HG03469 (cell line): Measurements from ENCODE around the gene GPC3.
"Not testable (repeated sequence)": the region's sequence is repeated elsewhere in the genome, so short reads cannot be mapped to it uniquely, and the experiment has no call there.

Experiments
- ATAC-seq: cut with Tn5 transposase; IDR thresholded peaks from one replicate; pipeline ENCODE4 v1.9.1; 2021; ENCODE audit warnings: mild to moderate bottlenecking, moderate library complexity, moderate number of reproducible peaks; ENCODE audit not compliant: unreplicated experiment

The GPC3 gene

DNA sequence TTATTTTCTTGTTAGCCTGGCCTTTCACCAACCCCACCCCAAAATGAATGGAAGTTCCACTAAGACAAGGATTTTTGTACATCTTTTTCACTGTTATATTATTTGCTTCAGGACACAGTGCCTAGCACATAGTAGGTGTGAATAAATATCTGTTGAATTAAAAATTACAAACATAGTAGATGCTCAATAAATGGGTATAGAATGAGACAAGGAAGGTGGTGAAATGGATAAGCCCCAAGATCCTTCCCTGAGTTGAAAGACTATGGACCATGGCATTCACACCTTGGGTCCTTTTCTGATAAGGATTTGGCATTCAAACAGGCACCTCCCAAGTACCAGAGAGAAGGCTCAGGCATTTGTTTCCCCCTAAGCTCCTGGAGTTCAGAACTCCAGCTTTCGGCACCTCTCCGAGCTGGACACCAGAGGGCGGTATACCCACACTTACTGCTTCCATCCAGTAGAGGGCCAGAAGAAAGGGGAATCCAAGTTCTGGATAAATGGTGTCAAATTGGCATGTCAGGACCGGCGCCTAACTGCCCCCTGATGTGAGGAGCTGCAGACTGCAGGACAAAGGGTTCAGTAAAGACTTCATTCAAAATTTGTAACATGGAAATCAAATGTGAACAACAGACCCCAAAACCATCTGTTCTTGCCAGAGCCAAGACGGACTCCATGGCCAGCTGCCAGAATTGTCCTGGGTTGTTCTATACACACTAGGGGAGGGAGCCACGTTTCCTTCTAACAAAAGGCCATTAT lies 193.0 kb downstream of the GPC3 start:
- ATAC-seq, result no peak

DNA sequence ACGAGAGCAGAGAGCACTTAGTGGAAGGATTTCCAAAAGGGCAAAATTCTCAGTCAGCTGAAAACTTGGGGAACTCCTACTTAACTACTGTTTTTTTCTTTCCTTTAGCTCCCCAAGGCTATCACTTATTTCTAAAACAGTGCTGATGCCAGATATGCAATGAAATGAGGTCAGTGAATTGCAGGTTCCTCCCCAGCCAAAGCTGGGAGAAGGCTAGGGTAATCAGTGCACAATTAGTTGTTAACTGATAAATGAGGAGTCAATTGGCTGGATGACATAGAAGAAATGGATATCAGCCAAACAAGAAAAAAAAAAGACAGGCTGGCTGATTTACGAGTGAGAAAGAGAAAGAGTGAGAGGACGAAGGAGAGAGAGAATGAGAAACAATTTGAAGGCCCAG lies 195.6 kb downstream of the GPC3 start:
- ATAC-seq, result no peak

DNA sequence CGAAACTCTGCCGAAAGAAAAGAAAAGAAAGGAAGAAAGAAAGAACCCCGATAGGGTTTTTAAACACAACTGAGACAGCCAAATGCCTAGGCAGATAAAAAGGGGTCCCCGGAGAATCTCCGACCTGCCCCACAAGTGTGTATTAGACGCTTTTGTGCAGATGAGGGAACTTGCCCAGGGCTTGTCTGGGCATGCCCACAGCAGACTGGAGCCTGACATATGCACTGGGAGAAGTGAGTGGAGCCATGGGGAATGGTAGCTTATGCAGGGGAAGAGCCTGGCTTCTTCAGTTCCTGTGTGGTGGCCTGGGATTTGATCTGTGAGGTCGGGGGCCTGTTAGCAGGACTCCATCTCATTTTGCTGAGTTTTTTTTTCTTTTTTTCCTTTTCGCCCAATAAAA lies 199.0 kb downstream of the GPC3 start:
- no peak for ATAC-seq

DNA sequence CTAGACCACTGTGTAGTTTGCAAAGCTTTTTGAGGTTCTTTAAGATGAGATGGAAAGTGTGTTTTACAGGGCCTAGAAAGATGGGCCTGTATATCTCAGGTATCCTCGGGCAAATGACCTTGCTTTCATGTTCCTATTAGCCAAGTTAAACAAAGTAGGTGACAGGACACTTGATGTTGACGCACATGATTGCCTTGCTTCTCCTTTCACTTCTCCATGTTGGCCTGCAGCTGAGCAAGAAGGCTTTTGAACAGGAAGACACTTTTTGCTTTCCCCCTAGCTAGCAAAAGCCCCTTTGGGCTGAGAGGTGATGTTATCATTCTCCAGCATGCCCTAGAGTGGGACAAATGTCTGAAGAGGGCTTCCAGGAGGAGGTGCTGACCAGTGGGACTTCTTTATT lies 202.1 kb downstream of the GPC3 start:
- peak; percentile 87 for ATAC-seq

DNA sequence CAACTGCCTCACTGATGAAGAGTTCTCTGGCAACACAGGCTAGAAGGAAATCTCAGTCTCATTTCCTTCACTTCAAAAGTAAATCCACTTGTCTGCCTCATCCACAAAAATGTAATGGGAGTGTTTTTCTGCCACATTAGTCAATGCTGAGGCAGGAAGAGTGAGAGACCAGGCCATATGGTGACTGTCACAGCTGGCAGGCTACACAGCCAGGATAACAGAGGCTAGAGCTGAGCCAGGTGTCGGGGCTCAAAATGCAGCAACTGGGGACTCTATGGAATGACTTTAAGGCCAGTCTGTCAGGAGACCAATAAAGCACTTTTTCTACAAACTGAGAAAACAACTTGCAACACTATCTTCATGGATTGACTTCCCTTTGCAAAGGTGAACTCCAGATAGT lies 204.2 kb downstream of the GPC3 start:
- ATAC-seq, result no peak

DNA sequence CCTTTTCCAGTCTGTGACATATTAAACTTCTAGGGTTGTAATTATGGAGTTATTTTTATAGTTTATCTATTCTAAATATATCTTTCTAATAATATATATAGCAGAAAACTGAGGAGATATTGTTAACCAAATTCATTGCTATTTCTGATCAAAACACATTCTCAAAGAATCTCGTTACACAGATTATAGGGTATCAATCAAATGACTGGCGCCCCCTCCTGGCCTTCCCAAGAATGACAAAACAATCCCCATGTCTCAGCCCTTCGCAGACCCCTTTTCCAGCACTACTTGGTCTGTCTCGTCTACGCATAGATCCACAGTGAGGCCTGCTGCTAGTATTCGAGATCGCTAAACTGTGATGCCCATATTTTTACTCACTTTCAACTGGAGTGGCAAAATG lies 209.3 kb downstream of the GPC3 start:
- ATAC-seq, result no peak

DNA sequence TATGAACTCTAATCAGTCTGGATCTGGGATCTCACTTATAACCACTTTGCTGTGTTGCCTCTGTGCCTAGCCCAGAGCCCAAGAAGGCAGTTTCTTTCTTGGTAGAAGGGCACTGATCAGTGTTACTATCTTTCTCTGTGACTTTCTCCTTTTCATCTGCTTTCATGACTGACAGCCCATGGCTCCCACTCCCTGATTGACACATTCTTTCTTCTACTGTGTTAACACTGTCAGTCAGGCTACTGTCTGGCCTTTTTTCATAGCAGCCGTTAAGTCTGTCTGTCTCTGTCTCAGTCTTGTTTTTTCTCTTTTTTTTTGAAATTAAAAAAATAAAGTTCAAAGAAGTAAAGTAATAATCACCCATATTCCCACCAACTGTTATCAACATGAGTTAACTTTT lies 210.6 kb downstream of the GPC3 start:
- ATAC-seq, result no peak

DNA sequence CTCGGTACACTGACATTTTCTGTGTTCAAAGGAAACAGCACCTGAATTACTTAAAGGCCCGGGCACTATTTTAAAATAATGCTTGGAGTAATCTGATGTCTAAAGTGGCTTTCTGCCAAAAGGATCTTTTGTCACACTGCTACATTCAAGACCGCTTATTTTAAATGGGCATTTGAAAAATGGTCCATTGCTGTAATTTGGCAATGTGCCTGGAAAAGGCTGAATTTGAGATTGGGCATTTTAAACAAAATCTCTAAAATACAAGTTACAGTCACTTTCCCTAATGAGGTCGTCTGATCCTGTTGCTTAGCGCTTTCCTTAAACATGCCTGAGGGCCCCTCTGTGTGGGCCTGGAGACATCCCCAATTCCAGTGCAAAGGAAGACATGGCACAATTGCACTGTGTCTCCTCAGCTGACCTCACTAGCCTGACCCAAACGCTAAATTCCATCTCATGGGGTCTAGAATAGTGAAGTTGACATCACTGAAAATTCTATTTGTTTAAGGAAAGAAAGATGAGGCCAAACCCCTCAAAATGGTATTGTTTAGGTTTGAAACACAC lies 214.2 kb downstream of the GPC3 start:
- ATAC-seq, result no peak

DNA sequence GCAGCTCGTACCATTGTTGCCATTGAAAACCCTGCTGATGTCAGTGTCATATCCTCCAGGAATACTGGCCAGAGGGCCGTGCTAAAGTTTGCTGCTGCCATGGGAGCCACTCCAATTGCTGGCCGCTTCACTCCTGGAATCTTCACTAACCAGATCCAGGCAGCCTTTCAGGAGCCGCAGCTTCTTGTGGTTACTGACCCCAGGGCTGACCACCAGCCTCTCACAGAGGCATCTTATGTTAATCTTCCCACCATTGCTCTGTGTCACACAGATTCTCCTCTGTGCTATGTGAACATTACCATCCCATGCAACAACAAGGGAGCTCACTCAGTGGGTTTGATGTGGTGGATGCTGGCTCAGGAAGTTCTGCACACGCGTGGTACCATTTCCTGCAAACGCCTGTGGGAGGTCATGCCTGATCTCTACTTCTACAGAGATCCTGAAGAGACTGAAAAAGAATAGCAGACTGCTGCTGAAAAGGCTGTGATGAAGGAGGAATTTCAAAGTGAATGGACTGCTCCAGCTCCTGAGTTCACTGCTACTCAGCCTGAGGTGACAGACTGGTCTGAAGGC lies 222.3 kb downstream of the GPC3 start:
- not testable (repeated sequence) for ATAC-seq

DNA sequence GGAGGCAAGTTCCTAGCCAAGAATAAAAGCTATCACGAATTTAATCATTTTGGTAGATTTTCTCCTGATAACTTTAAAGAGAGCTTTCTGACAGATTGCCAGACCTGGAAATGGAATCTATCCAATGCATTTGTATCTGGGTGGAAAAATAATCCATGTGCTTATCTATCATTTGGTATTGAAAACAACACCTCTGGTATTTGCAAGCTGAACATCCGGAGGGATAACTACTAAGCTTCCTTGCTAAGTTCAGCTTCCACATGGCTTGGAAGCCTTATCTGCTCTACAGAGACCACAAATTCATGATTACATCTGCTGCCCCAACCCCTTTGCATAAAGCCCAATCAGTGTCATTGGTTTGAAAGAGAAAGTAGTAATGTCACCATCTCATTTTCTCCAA lies 230.7 kb downstream of the GPC3 start:
- no peak for ATAC-seq

DNA sequence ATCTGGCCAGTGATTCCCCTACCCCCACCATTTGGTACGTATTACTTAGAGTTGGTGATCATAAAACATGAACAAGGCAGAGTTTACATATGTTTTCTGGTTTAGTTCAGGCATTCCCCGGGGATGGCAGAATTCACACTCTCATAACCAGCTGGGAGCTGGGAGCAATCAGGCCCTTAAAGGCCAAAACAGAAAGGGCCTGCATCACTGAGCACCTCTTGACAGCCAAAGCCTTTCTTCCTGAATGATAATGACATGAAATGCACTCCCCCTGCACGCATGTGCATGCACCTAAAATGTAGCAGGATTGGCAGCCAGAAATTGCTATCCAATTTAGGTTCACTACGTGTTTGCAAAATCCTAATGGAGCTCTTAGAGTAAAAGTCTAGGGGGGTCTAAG lies 235.4 kb downstream of the GPC3 start:
- ATAC-seq, result no peak

DNA sequence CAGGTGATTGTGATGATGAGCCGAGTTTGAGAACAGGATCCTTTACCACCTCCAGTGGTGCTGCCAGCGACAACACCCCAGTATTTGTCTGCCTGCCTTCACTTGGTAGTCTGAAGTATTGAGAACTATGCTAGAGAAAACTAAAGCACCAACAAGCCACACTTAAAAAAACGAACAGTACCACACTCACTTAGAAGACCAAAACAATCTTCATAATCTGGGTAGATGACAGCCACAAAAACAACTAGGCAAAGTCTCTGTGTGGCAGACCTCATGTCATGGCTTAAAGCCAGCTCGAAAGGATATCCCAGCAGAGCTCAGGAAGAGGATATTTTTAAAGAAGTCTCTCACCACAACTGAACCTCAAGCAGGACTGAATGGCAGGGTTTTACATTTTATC lies 236.0 kb downstream of the GPC3 start:
- no peak for ATAC-seq

DNA sequence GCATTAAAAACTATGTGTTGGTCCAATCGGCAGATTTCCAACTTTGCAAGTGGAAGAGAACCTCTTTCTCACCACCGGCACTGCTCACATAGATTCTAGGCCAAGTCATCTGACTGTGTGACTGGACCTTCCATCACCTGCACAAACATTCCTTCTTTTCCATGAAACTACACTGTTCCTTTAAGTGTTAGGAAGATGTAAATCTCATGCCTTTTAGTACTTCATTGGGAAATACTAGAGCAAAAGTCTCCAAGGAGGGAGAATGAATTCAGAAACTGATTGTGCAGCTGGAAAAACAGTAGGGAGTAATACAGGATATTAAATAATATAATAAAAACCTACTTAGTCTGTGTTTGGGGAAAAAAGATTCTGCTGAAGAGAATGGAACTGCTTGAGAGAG lies 238.2 kb downstream of the GPC3 start:
- ATAC-seq, result no peak

DNA sequence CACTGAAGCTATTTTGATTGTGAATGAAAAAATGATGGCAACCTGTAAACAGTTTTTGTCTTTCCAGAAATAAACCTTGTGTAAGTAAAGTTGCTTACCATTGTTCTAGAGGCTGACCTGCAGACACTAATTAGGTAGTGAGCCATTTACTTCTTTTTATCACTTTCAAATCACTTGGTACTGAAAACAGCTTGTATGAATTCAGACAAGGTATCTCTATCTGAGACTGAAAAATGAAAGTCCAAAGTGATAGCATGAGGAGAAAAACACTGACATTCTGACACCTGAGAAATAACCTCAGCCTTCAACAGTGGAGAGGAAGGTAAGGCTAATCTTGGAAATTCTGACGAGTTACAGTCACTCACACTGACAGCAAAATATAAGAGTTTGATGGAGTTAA lies 238.8 kb downstream of the GPC3 start:
- no peak for ATAC-seq

DNA sequence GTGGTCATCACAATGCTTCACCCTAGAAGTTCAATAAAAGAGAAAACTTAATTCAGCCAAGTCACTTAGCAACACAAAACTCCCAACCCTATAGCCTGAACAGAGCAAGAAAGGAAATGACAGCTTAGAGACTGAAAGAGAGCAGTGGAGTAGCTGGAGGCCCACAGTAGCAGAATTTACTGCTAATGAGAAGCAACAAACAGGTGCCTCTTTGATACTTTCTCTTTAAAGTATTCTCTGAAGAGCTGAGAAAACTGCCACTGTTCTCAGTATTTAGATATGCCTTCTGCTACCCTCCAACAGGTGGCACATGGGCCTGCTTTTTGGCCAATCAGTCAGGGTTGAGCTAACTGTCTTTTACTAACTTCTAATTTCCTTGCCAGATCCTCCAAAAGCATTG lies 240.0 kb downstream of the GPC3 start:
- no peak for ATAC-seq

DNA sequence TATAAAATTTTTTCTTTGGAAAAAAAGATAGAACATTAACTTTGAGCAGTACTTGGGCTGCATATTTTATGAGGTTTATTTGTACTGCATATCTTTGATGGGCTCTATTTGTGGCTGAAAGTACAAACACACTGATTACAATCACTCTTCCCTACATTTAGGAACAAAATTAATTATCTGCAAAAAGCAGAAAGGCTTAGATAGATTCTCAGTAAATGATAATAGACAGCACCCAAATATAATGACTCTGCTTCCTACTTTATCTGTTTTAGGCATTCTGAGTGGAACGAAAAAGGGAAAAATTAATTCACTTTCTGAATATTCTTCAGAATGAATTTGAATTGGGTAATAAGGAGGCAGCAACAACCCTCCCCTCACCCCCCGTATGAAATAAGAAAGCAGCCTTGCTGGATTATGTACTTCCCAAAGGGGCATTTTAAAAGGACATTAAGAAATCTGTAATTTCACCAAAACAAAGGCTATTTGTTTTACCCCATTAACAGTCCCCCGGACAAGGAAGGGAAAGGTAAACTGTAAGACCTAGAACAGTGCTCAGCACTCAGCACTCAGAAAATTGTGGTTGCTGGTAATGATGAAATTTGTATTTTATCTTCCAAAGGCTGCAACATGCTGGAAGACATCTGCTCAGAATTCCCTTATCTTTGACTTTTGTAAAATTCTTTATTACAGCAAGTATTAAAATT lies 242.6 kb downstream of the GPC3 start:
- no peak for ATAC-seq

DNA sequence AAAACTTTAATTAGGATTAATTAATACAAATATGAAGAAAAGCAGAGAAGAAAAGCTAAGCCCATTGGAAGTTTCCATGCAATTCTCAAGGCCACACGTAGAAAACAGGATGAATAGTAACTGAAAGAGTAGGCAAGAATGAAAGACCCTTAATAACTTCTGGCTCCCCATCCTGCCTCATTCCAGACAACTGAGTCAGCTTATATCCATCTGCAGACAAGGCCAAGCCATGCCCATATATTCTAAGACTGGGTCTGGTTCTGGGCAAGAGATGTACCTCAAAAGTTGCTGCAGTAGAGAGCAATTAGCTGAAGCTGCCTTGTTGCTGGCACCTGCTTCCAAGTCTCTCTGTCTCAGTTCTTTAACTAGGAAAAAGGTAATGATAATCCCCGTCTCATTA lies 244.1 kb downstream of the GPC3 start:
- ATAC-seq, result no peak

DNA sequence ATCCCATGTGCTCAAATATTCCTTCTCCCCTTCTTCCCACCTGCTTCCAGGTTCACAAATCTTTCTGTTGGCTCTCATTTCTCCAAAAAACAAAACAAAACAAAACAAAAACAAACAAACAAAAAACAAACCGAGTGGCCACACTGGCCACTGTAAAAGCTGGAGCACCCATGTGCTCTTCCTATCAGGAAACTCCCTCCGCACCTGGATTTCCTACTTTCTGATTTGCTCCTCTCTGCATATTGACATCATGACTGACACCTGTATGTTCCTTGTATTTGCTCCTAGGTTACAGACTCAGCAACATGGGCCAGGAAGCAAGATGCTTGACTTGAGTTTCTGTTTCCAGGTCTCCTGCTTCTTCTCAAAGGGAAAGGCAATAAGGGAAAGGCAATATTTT lies 258.8 kb downstream of the GPC3 start:
- ATAC-seq, result no peak

DNA sequence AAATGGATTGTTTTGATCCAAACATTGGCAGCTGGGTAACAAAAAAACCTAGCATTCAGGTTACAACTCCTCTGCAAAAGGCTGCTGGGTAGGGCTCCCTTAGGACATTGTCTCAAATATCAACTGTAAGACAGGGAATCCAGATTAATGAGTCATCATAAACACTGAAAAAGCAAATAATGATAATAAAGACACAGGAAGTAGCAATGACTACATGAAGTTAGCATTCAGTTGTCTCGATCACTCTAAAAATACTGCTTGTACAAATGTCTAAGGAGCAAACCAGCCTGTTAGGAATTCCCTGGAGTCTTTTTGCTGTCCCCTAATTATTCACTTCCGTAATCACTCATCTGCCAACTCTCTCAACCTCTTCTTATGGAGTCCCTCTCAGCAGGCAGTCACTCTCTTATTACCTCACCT lies 259.2 kb downstream of the GPC3 start:
- ATAC-seq, result no peak

DNA sequence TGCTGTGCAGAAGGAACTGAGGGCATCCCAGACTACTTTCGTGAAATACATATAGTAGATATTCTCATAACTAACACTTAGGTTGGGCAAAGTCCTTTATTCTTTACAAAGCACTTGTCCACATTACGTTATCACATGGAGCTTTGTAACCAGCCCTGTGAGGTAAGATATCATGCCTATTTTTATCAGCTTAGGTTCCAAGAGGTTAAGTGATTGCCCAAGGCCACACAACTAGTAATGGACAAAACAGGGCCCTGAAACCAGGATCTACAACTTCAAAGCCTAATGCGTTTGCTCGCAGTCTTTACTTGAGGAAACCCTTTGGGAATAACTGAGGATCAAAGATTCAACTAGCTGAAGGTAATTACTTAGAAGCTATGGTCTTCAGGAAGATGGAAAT lies 261.5 kb downstream of the GPC3 start:
- no peak for ATAC-seq

DNA sequence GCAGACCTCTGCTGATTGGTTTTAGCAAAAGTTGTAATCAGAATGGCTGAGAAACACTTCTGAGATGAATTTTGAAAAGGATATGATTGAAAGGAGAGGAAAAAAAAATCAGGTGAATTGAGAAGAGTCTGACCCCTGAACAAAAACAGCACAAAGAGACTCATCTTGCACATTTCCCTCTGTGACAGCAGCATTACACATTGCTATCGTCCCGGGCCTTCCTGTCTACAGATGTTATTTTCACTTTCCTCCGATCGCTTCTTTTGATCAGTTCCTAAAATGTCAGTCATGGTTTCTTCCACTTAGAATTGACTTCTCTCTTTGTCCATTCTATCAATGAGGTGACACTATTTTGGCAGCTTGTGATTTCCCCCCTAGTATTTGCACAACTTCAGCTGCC lies 262.6 kb downstream of the GPC3 start:
- no peak for ATAC-seq

DNA sequence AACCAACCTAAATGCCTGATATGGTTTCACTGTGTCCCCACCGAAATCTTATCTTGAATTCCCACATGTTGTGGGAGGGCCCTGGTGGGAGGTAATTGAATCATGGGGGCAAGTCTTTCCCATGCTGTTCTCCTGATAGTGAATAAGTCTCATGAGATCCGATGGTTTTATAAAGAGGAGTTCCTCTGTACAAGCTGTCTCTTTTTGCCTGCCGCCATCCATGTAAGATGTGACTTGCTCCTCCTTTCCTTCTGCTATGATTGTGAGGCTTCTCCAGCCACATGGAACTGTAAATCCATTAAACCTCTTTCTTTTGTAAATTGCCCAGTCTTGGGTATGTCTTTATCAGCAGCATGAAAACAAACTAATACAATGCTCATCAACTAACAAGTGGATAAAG lies 265.1 kb downstream of the GPC3 start:
- ATAC-seq, result not testable (repeated sequence)
